Measurements from ENCODE around the gene GCNT1. TPM values are rescaled to one million over a fixed set of nuclear protein-coding genes. Genes with fewer than 3 reads are reported as not detected.

Gene GCNT1
- total and polyA plus RNA-seq, 2 of the 13 experiments (the other 11 are each of a cell fraction or from before 2014, with no cell fraction given): 0.55 to 1.7 TPM

DNA sequence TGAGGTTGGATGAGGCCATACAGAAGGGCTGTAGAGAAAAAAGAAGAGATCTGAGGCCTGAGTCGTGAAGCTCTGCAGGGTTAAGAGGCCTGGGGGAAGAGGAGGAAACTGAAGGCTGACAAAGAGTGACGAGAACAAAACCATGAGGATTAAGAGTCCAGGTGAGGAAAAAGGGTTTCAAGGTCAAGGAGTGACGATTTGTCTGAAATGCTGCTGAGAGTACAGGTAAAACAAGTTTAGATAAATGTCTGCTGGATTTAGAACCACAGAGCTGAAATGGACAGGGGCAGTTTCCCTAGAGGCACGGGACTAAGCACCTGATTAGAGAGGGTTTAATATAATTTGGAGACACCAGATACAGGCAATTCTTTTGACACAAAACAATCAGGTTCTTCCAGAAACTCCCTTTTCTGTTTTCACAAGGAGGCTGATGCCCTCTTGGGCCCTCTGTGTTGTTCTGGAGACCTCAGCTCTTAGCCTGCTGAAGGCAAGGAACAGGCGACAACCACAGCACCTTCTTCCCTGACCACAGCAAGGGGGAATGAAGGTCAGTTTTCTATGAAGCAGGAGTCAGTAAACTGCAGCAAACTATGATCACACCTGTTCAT, 14.6 kb upstream of the GCNT1 start:
- WGBS (ENCODE audit: low lambda C conversion rate): 27% methylated on average over 5 of the region's 5 CpGs
- in situ Hi-C loops (cut with HindIII; ENCODE audit: extremely low pct_ligation_motif_present, low pct_unique_long_range_greater_than_20kb): no loop called here

GRCh38 chr9:76445976-76446375, 13.0 kb upstream of the GCNT1 start:
- CTCF ChIA-PET (ENCODE audit: low intra/inter-chr PET ratio, low total read pairs): no interaction called here

More for the DNA sequence above, 14.6 kb upstream of the GCNT1 start:
- Histone ChIP-seq H2AFZ (ENCODE audit: low read length) (peak overlapping the region; percentile 11), H3K9ac (ENCODE audit: insufficient read depth, low read depth, low read length) (no peak overlapping the region), H3K27ac (ENCODE audit: extremely low read length, insufficient read depth, low read length) (no peak overlapping the region), H3K36me3 (replicated peaks in 1 of 2; ENCODE audit: control insufficient read depth in 1 of 2, insufficient read depth in 2 of 2, low read length in 2 of 2) (no peaks in the 10 kb centered on the region), H3K4me2 (ENCODE audit: low read depth, low read length) (peak overlapping the region; percentile 15; the same call in 1 of the 2 replicates), H3K4me1 (ENCODE audit: insufficient read depth, low read length) (peaks cover 12% of the 10 kb centered on the region), H3K27me3 (ENCODE audit: control insufficient read depth in 1 of 2, insufficient read depth in 2 of 2, low read length in 2 of 2) (no peaks in the 10 kb centered on the region), H3K79me2 (ENCODE audit: insufficient read depth, low read length) (no peaks in the 10 kb centered on the region), H4K20me1 (ENCODE audit: insufficient read depth, low read length) (no peaks in the 10 kb centered on the region), H3K4me3 (replicated peaks in 1 of 3; ENCODE audit: insufficient read depth in 1 of 3, low read depth in 2 of 3, low read length in 3 of 3) (no peak overlapping the region), H3K9me3 (ENCODE audit: low read length) (peaks cover 4% of the 10 kb centered on the region)
- no TSS peak for BruUV-seq (replicated peaks)
- DNase-seq (ENCODE audit: low spot score) (no peak), ATAC-seq (no peak), FAIRE-seq (no peak)
- CTCF ChIA-PET (ENCODE audit: low intra/inter-chr PET ratio, low total read pairs): no interaction called here
- POLR2A ChIA-PET: no interaction called here
- no peak for TF ChIP-seq NFYC (CRISPR knock-in tag; IDR thresholded peaks at IDR 0.05)
- no peak for TF ChIP-seq TEAD2 (CRISPR knock-in tag; IDR thresholded peaks at IDR 0.05)
- no peak for TF ChIP-seq ZSCAN12 (CRISPR knock-in tag; IDR thresholded peaks at IDR 0.05)
- no peak for TF ChIP-seq ZNF883 (CRISPR knock-in tag; IDR thresholded peaks at IDR 0.05; ENCODE audit: not compliant biosample characterization)
- intact Hi-C loops (cut with micrococcal nuclease; ENCODE audit: unreplicated experiment): no loop called here

More at GRCh38 chr9:76445976-76446375, 13.0 kb upstream of the GCNT1 start:
- ATAC-seq (no peak), FAIRE-seq (no peak), DNase-seq (ENCODE audit: low spot score) (no peak)
- TF ChIP-seq RAD51 (IDR thresholded peaks at IDR 0.05; ENCODE audit: borderline replicate concordance) (no peak), SRY (CRISPR knock-in tag; IDR thresholded peaks at IDR 0.05) (no peak), ZNF10 (CRISPR knock-in tag; IDR thresholded peaks at IDR 0.05; ENCODE audit: borderline replicate concordance, low read depth) (no peak)
- TF ChIP-seq, protein P1, sequence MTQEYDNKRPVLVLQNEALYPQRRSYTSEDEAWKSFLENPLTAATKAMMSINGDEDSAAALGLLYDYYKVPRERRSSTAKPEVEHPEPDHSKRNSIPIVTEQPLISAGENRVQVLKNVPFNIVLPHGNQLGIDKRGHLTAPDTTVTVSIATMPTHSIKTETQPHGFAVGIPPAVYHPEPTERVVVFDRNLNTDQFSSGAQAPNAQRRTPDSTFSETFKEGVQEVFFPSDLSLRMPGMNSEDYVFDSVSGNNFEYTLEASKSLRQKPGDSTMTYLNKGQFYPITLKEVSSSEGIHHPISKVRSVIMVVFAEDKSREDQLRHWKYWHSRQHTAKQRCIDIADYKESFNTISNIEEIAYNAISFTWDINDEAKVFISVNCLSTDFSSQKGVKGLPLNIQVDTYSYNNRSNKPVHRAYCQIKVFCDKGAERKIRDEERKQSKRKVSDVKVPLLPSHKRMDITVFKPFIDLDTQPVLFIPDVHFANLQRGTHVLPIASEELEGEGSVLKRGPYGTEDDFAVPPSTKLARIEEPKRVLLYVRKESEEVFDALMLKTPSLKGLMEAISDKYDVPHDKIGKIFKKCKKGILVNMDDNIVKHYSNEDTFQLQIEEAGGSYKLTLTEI (CRISPR knock-in tag; conservative IDR thresholded peaks at IDR 0.05): no peak
- TF ChIP-seq, protein P2, sequence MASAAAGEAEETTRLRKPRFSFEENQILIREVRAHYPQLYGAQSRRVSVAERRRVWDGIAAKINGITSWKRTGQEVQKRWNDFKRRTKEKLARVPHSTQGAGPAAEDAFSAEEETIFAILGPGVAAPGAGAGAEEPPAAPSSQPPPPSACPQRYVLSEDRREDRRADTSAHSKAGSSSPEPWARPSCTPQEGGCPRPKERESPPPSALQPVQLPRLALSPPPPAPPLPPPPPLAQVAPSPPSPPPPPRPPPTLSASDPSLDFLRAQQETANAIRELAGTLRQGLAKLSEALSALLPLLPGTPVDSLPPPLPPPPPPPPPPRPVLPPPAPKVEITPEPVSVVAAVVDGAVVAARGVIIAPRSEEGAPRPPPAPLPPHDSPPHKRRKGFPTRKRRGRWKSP (CRISPR knock-in tag; IDR thresholded peaks at IDR 0.05): no peak
- in situ Hi-C loops (cut with HindIII; ENCODE audit: extremely low pct_ligation_motif_present, low pct_unique_long_range_greater_than_20kb): no loop called here
- H3K36me3 ChIP-seq (replicated peaks in 1 of 2; ENCODE audit: control insufficient read depth in 1 of 2, insufficient read depth in 2 of 2, low read length in 2 of 2): no peaks in the 10 kb centered on the region
- no peak overlapping the region for H3K27ac ChIP-seq (ENCODE audit: extremely low read length, insufficient read depth, low read length)
- H3K4me1 ChIP-seq (ENCODE audit: insufficient read depth, low read length): peaks cover 12% of the 10 kb centered on the region
- no peaks in the 10 kb centered on the region for H3K27me3 ChIP-seq (ENCODE audit: control insufficient read depth in 1 of 2, insufficient read depth in 2 of 2, low read length in 2 of 2)
- H3K9me3 ChIP-seq (ENCODE audit: low read length): peaks cover 4% of the 10 kb centered on the region
- H3K79me2 ChIP-seq (ENCODE audit: insufficient read depth, low read length): no peaks in the 10 kb centered on the region
- H4K20me1 ChIP-seq (ENCODE audit: insufficient read depth, low read length): no peaks in the 10 kb centered on the region
- no TSS peak for BruUV-seq (replicated peaks)
- H3K4me3 ChIP-seq (replicated peaks in 1 of 3; ENCODE audit: insufficient read depth in 1 of 3, low read depth in 2 of 3, low read length in 3 of 3): no peak overlapping the region
- no peak overlapping the region for H3K9ac ChIP-seq (ENCODE audit: insufficient read depth, low read depth, low read length)
- intact Hi-C loops (cut with micrococcal nuclease; ENCODE audit: unreplicated experiment): no loop called here
- POLR2A ChIA-PET: no interaction called here
- H2AFZ ChIP-seq (ENCODE audit: low read length): no peak overlapping the region
- no peak overlapping the region for H3K4me2 ChIP-seq (ENCODE audit: low read depth, low read length)
